ACC112 (cell line): ENCODE data around the gene GPHA2.

ENCODE experiments used
- H2AFZ ChIP-seq: fragments of 200-600 bp; sonication (generic); one replicate; pipeline ENCODE4 v1.6.0; 2017; ENCODE audit warnings: antibody characterized with exemption, low read length; ENCODE audit not compliant: unreplicated experiment
- H3K27ac ChIP-seq: fragments of 200-600 bp; sonication (generic); 2 replicates; pipeline ENCODE4 v1.5.1; 2014; ENCODE audit warnings: low read depth, mild to moderate bottlenecking, antibody characterized with exemption, low read length, moderate library complexity
- H3K27me3 ChIP-seq: fragments of 200-600 bp; sonication (generic); 2 replicates; pipeline ENCODE4 v1.6.1; 2014; ENCODE audit warnings: mild to moderate bottlenecking, antibody characterized with exemption, low read length, moderate library complexity, mixed read lengths; ENCODE audit not compliant: insufficient read depth
- H3K36me3 ChIP-seq: fragments of 200-600 bp; sonication (generic); 2 replicates; pipeline ENCODE4 v1.6.1; 2016; ENCODE audit warnings: mild to moderate bottlenecking, antibody characterized with exemption, low read length, moderate library complexity, mixed read lengths; ENCODE audit not compliant: insufficient read depth
- H3K4me1 ChIP-seq: fragments of 200-600 bp; sonication (generic); one replicate; pipeline ENCODE4 v1.6.1; 2016; ENCODE audit warnings: low read length, mixed read lengths; ENCODE audit not compliant: insufficient read depth, unreplicated experiment, control insufficient read depth
- H3K4me3 ChIP-seq: fragments of 200-600 bp; sonication (generic); 2 replicates; pipeline ENCODE4 v1.5.1; 2014; ENCODE audit warnings: mild to moderate bottlenecking, low read depth, low read length
- H3K79me2 ChIP-seq: fragments of 200-600 bp; sonication (generic); one replicate; pipeline ENCODE4 v1.6.0; 2016; ENCODE audit warnings: low read length; ENCODE audit not compliant: control insufficient read depth, unreplicated experiment, insufficient read depth

Gene GPHA2

DNA sequence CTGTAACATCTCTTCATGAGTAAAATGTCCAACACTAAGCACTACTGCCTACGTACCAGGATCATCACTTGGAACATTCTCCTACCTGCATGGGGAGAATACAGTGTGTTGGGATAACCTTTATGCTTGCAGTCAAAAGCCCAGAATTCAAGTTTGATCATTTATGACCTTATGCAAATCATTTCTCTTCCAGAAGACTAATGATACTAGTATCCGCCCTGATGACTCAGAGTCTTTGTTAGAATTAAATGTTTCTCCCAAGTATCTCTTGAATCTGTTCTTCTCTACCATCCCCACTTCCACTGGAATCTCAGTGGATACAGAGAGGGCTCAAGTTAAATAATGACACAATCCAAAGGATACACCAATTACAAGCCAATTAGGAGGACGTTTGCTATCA is 23.8 kb upstream of the GPHA2 start:
- H3K4me3 ChIP-seq = no peak overlapping the region
- peaks cover 11% of the 10 kb centered on the region for H3K27me3 ChIP-seq
- no peaks in the 10 kb centered on the region for H3K4me1 ChIP-seq
- H3K79me2 ChIP-seq = no peaks in the 10 kb centered on the region
- H2AFZ ChIP-seq = no peak overlapping the region
- H3K27ac ChIP-seq = no peak overlapping the region
- no peaks in the 10 kb centered on the region for H3K36me3 ChIP-seq

DNA sequence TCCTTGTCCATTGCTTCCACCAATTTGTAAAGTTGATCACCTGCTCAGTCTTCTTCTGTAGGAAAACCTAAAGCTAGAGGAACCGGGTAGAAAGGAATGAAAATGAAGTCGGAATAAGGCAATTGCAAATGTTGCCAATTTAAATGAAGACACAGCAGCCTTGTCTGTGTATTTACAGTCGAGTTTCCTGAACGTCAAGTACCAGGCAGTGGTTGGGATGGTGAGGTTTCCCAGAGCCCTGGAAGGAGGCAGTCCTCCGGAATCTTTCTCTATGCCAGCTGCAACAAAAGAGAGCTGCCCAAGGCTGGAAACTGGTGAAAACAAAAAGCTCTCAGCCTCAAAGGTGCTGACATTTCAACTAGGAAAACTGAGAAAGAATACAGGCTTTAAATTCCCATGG is 18.5 kb upstream of the GPHA2 start:
- Histone ChIP-seq H3K27me3 (peaks cover 20% of the 10 kb centered on the region), H3K36me3 (no peaks in the 10 kb centered on the region), H3K4me3 (no peak overlapping the region), H3K79me2 (no peaks in the 10 kb centered on the region), H3K4me1 (no peaks in the 10 kb centered on the region), H2AFZ (no peak overlapping the region), H3K27ac (no peak overlapping the region)

DNA sequence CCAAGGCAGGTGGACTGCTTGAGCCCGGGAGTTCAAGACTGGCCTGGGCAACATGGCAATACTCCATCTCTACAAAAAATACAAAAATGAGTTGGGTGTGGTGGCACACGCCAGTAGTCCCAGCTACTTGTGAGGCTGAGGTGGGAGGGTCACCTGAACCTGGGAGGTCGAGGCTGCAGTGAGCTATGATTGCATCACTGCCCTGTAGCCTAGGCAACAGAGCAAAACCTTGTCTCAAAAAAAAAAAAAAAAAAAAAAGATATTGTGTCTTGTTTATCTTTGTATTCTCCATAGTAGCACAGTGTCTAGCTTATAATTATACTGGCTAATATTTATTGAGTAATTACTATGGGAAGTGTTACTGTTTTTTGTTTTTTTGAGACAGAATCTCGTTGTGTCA is 15.8 kb upstream of the GPHA2 start:
- Histone ChIP-seq H3K27me3 (peaks cover 20% of the 10 kb centered on the region), H2AFZ (no peak overlapping the region), H3K4me3 (no peak overlapping the region), H3K36me3 (no peaks in the 10 kb centered on the region), H3K79me2 (no peaks in the 10 kb centered on the region), H3K27ac (no peak overlapping the region), H3K4me1 (no peaks in the 10 kb centered on the region)

DNA sequence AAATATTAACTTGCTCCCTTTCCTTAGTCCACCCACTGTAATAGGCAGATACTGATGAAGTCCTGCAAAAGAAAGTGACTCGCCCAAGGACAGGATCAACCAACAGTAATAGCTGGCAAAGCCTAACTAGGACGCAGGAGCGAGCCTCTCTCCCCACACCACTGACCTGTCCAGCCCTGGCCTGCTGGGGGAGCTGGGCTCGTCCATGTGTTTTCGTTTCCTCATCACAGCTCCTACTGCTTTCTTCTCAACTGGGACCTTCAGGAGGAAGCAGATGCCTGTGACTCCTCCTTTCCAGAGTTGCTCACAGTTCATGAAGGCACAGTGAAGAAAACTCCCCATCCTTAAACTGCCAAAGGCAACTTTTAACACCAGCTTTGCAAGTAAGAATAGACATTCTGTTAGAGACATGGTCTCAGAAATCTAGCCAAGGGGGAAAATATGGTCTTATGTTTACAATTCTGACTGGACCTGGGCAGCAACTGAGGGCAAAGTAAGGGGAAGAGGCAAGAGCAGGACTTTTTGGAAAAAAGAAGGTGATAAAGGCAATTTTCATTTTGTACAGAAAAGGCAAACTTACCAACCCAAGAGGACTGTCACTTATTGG is 11.6 kb upstream of the GPHA2 start:
- H3K36me3 ChIP-seq = no peaks in the 10 kb centered on the region
- no peaks in the 10 kb centered on the region for H3K4me1 ChIP-seq
- no peak overlapping the region for H3K27ac ChIP-seq
- H2AFZ ChIP-seq = no peak overlapping the region
- H3K4me3 ChIP-seq = no peak overlapping the region
- no peaks in the 10 kb centered on the region for H3K79me2 ChIP-seq
- H3K27me3 ChIP-seq = peaks cover 5% of the 10 kb centered on the region; the same call in 1 of the 2 replicates

DNA sequence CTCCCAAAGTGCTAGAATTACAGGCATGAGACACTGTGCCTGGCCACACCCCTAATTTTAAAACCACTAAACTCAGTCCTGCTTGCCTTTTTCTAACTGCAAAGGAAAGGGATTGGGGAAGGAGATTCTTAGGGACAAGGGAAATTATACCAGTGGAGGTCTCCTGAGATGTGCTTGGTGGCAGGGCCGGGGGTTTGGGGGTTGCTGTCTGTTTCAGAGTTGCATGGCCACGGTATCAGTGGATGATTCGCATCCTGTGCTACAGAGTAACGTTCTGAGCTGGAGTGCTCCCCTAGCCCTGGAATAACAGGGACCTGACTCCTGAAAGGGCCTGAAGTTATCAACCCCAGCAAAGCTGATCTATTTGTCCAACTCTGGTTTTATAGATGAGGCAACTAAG is 846 bp upstream of the GPHA2 start:
- Histone ChIP-seq H3K4me1 (peaks cover 5% of the 10 kb centered on the region), H2AFZ (no peak overlapping the region), H3K79me2 (no peaks in the 10 kb centered on the region), H3K4me3 (no peak overlapping the region), H3K27me3 (no peaks in the 10 kb centered on the region), H3K36me3 (0 out of 2 replicates have a peak, but pooled peaks cover 3% of the 10 kb centered on the region), H3K27ac (no peak overlapping the region)

DNA sequence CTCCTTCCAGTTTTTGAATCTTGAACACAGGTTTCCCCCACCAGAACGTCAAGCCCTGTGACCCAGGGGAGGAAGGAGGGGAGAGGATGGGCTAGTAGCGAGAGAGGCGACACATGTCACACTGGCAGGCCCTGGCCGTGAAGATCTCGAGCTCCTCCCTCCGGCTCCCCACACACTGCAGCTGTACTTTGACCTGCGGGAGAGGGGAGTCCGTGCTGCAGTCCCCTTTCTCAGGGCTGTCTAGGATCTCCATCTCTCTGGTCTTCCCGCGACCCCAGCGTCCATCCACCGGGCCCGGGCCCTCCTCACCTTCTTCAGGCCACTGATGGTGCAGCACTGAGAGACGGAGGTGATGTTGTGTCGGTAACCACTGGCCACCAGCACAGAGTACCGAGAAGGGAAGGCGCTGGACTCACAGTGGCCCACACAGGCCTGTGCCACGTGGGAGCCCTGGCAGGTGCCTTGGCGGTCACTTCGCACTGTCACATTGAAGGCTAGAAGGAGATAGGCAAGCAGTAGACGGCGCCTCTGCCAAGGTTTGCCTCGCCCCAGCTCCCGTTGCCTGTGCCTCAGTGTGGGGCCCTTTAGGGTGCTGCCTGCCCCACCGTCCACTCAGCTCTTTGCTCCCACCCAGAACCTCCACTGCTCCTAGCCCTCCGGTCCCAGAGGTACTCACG is 873 bp downstream of the GPHA2 start:
- Histone ChIP-seq H3K27me3 (no peaks in the 10 kb centered on the region), H2AFZ (no peak overlapping the region), H3K79me2 (no peaks in the 10 kb centered on the region), H3K36me3 (0 out of 2 replicates have a peak, but pooled peaks cover 3% of the 10 kb centered on the region), H3K27ac (no peak overlapping the region), H3K4me1 (peaks cover 5% of the 10 kb centered on the region), H3K4me3 (no peak overlapping the region)

DNA sequence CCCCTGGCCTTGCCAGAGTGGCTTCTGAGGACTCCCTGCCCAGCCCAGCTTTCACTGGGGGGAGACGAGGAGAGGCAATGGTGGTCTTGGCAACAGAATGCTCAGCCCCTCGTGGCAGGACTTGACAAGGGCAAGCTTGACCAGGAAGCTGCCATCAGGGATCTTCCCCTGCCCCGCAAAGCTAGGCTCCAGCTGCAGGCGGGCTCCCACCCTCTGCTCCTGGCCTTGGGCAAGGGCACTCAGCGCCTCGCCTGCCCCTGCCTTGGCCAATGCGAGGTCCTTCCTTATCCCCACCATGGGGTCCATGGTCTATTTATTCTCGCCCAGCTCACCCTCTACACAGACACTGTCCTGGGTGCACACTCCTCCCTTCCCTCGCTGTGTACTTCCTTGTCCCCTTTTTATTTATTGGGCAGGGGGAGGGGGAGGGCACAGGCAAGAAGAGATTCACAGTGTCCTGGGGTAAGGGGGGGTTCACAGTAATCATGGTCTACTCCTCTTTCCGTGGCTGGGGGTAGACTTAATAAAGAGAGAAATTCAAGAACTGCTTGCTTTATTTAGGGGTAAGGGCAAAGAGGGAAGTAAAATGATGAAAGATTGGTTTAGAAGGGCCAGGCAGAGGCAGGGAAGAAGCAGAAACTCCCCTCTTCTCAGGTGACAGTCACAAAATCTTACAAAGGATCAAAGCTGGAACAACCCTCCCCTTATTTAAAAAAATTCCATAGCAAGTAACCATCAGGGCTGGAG is 1.6 kb downstream of the GPHA2 start:
- Histone ChIP-seq H3K27ac (no peak overlapping the region), H2AFZ (no peak overlapping the region), H3K27me3 (no peaks in the 10 kb centered on the region), H3K36me3 (0 out of 2 replicates have a peak, but pooled peaks cover 3% of the 10 kb centered on the region), H3K4me3 (no peak overlapping the region), H3K4me1 (peaks cover 5% of the 10 kb centered on the region), H3K79me2 (no peaks in the 10 kb centered on the region)

DNA sequence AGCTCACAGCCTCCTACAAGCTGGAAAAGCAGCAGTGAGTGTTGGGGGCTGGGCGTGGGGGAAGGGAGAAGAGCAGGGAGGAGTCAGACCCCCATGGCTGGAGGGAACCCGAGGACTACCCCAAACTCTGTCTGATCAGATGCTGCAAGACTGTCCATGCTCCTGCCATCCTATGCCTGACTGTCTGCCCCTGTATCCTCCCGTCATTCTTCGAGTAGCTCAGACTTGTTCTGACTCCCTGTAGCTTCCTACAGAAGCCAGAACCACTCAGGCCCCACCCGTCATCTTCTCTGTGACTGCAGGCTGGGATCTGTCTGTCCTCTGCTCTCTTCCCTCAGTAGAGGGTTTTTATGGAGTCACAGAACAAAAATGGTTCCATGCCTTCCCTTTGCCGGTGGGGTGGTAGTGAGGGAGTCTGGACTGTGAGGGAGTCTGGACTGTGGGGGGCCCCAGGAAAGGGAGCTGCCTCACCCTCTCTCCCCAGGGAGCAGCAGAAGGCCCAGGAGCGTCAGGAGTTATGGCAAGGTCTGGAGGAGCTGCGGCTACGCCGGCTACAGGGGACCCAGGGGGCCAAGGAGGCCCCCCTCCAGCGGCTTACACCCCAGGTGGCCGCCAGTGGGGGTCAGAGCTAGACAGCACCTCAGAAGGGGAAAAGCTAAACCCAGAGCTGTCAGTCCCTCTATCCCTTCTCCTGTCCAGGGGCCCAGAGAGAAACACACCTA is 2.3 kb downstream of the GPHA2 start:
- no peak overlapping the region for H3K4me3 ChIP-seq
- no peaks in the 10 kb centered on the region for H3K27me3 ChIP-seq
- peaks cover 5% of the 10 kb centered on the region for H3K4me1 ChIP-seq
- no peak overlapping the region for H3K27ac ChIP-seq
- no peaks in the 10 kb centered on the region for H3K79me2 ChIP-seq
- 0 out of 2 replicates have a peak, but pooled peaks cover 3% of the 10 kb centered on the region for H3K36me3 ChIP-seq
- H2AFZ ChIP-seq = no peak overlapping the region

DNA sequence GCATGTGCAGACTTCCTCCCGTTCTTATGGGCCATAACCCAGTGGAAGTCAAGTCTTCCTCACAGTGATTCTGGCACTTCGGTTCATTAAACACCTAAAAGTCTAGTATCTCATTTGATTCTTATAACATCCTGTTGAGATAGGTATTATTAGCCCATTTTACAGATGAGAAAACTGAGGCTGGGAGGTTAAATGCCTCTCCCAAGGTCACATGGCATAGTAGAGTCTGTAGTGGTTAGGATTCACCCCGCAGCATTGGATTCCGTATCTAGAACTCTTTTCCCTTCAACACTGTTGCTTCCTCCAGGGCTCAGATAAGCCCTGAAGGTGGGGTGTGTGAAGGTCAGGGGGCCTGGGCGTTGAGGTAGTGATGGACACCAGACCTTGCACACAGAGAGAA is 3.4 kb downstream of the GPHA2 start:
- H2AFZ ChIP-seq = no peak overlapping the region
- H3K4me1 ChIP-seq = peaks cover 5% of the 10 kb centered on the region
- no peaks in the 10 kb centered on the region for H3K27me3 ChIP-seq
- H3K4me3 ChIP-seq = no peak overlapping the region
- H3K27ac ChIP-seq = no peak overlapping the region
- 0 out of 2 replicates have a peak, but pooled peaks cover 3% of the 10 kb centered on the region for H3K36me3 ChIP-seq
- H3K79me2 ChIP-seq = no peaks in the 10 kb centered on the region

DNA sequence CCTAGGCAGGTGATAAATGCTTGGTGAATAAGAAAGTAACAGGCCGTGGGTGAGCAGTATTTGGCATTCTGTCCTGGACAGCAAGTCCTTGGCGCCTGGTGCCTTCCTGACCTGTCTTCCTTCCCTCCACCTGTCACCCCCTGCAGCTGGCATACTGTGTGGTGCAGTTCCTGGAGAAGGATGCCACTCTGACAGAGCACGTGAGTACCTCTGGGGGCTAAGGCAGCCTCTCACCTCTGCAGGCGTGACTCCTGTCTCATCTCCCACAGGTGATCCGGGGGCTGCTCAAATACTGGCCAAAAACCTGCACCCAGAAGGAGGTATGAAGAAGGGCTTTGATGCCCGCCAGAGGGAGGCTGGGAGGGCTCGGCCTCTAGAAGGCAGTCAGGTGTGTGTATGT is 4.4 kb downstream of the GPHA2 start:
- peaks cover under 1% of the 10 kb centered on the region for H3K4me1 ChIP-seq
- no peak overlapping the region for H2AFZ ChIP-seq
- H3K27ac ChIP-seq = no peak overlapping the region
- H3K4me3 ChIP-seq = no peak overlapping the region
- H3K79me2 ChIP-seq = no peaks in the 10 kb centered on the region
- no peaks in the 10 kb centered on the region for H3K27me3 ChIP-seq
- H3K36me3 ChIP-seq = 0 out of 2 replicates have a peak, but pooled peaks cover 3% of the 10 kb centered on the region
